MG63 (cell line): ENCODE measurements around the gene MAMSTR. TPM values are rescaled to one million over a fixed set of nuclear protein-coding genes. Genes with fewer than 3 reads are reported as not detected.
"Not testable (repeated sequence)": the region's sequence is repeated elsewhere in the genome, so short reads cannot be mapped to it uniquely, and the experiment has no call there.

Experiments used
- DNase-seq: peaks from one replicate; pipeline ENCODE4 v3.0.0-alpha.2; 2020
- H3K27me3 ChIP-seq: fragments of 250-450 bp; sonication (Bioruptor Pico); 2 replicates; pipeline ENCODE4 v1.5.1; 2020; ENCODE audit warnings: mild to moderate bottlenecking, moderate library complexity
- H3K36me3 ChIP-seq: fragments of 250-450 bp; sonication (Bioruptor Pico); 2 replicates; pipeline ENCODE4 v1.5.1; 2020; ENCODE audit warnings: mild to moderate bottlenecking, moderate library complexity
- H3K4me3 ChIP-seq: fragments of 250-450 bp; sonication (Bioruptor Pico); 2 replicates; pipeline ENCODE4 v1.5.1; 2020; ENCODE audit warnings: mild to moderate bottlenecking, moderate library complexity
- H3K9me3 ChIP-seq: fragments of 250-450 bp; sonication (Bioruptor Pico); 2 replicates; pipeline ENCODE4 v1.5.1; 2020; ENCODE audit warnings: mild to moderate bottlenecking, moderate library complexity
- total RNA-seq: library from RNA; depleted of rRNA; stranded (reverse); fragments of >200 nt; shearing (Covaris generic); gene quantifications from 2 replicates; pipeline ENCODE4 v1.2.3, GENCODE V29; 2014; ENCODE audit warnings: low replicate concordance

MAMSTR gene
- total RNA-seq, 1 experiment from 2014 or later = 0.79 TPM

- H3K4me3 ChIP-seq = no peak overlapping the region
- no peaks in the 10 kb centered on the region for H3K36me3 ChIP-seq
- no peak for DNase-seq
- no peaks in the 10 kb centered on the region for H3K9me3 ChIP-seq
- no peaks in the 10 kb centered on the region for H3K27me3 ChIP-seq
Observed at GRCh38 chr19:48680436-48681126, 38.9 kb downstream of the MAMSTR start.

DNA sequence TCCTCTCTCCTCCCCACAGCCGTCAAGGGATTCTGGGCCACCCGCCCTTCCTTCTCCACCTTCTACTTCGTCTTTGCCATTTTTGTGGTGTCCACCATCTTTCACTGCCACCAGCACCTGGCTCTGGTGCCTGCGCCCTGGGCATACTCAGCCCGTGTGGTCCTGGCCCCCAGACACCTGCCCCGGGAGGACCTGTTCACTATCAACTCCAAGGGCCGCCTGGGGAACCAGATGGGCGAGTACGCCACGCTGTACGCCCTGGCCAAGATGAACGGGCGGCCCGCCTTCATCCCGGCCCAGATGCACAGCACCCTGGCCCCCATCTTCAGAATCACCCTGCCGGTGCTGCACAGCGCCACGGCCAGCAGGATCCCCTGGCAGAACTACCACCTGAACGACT, 39.5 kb downstream of the MAMSTR start:
- not testable (repeated sequence) for H3K27me3 ChIP-seq, DNase-seq, H3K4me3 ChIP-seq, H3K36me3 ChIP-seq, H3K9me3 ChIP-seq

DNA sequence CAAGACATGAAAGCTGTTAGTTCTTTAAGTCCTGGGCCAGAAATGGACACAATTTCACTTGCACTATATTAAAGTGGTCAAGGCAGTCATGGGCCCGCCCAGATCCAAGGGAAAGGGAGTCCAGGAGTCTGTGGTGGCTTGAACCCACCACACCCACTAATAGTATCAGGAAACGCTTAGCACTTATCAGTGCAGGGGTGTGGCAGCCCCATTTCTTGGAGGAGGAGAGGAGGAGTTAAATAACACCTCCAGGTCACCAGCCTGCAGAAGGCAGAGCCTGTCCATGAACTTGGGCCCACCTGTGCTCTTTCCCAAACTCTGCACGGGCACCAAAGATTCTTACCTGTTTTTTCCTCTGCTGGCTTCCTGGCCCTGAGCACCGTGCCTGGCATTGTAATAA, 41.3 kb downstream of the MAMSTR start:
- no peak overlapping the region for H3K4me3 ChIP-seq
- H3K9me3 ChIP-seq = no peaks in the 10 kb centered on the region
- no peaks in the 10 kb centered on the region for H3K27me3 ChIP-seq
- no peaks in the 10 kb centered on the region for H3K36me3 ChIP-seq
- no peak for DNase-seq

DNA sequence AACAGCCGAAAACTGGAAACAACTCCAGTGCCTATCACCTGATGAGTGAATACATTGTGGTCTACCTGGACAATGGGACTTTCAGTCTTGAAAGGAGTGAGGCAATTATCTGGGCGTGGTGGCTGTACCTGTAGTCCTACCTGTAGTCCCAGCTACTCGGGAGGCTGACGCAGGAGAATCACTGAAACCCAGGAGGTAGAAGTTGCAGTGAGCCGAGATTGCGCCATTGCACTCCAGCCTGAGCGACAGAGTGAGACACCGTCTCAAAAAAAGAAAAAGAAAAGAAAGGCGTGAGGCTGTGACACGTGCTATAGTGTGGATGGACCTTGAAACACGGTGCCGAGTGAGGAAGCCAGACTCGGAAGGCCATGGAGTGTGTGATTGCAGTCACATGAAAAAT, 42.6 kb downstream of the MAMSTR start:
- H3K36me3 ChIP-seq = no peaks in the 10 kb centered on the region
- no peak overlapping the region for H3K4me3 ChIP-seq
- DNase-seq = no peak
- H3K9me3 ChIP-seq = no peaks in the 10 kb centered on the region
- no peaks in the 10 kb centered on the region for H3K27me3 ChIP-seq

- Histone ChIP-seq H3K4me3 (no peak overlapping the region), H3K27me3 (no peaks in the 10 kb centered on the region), H3K36me3 (no peaks in the 10 kb centered on the region), H3K9me3 (no peaks in the 10 kb centered on the region)
- DNase-seq = no peak
Observed at GRCh38 chr19:48676487-48676886, 43.0 kb downstream of the MAMSTR start.

DNA sequence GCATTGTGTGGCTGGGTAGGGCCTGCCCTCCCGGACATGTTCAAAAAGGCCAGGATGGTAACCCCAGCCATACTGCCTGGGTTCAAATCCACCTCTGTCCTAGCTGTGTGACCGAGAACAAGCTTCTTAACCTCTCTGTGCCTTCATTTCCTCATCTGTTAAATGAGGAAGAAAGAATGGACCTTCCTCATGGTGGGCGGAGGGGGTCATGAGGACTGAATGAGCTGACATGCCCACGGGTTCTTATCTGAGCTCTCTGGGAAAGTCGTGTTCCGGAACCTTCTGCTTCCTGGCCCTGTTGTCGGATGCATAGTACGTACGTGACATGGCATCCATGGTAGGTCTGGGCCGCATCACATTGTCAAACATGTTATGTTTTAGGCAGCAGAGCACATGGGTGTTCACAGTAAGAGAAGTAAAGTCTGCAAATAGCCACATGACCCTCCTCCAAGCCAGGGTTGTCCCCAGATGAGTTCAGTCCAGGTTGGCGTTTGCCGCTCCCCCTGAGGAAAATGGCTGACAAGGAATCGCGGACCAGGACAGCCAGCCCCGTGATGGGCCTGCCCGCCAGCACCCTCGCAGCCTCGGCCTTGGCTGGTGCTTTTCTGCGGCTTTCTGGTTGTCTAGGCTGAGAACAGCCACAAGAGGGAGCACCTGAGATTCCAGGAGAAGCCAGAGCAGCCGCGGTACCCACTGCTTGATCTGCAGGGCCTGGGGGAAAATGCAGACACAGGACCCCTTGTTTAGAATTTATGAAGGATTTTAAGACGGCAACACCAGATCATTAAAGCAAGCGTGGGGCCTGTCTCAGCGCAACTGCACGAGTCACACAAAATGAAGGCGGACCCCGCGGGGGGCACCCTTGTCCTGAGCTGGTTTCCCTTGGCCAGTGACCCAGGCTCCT, 44.4 kb downstream of the MAMSTR start:
- Histone ChIP-seq H3K4me3 (no peak overlapping the region), H3K9me3 (no peaks in the 10 kb centered on the region), H3K36me3 (no peaks in the 10 kb centered on the region), H3K27me3 (no peaks in the 10 kb centered on the region)
- DNase-seq = peak; percentile 80

GRCh38 chr19:48674216-48674809, 45.2 kb downstream of the MAMSTR start:
- Histone ChIP-seq H3K4me3 (no peak overlapping the region), H3K36me3 (no peaks in the 10 kb centered on the region), H3K9me3 (no peaks in the 10 kb centered on the region), H3K27me3 (no peaks in the 10 kb centered on the region)
- no peak for DNase-seq

DNA sequence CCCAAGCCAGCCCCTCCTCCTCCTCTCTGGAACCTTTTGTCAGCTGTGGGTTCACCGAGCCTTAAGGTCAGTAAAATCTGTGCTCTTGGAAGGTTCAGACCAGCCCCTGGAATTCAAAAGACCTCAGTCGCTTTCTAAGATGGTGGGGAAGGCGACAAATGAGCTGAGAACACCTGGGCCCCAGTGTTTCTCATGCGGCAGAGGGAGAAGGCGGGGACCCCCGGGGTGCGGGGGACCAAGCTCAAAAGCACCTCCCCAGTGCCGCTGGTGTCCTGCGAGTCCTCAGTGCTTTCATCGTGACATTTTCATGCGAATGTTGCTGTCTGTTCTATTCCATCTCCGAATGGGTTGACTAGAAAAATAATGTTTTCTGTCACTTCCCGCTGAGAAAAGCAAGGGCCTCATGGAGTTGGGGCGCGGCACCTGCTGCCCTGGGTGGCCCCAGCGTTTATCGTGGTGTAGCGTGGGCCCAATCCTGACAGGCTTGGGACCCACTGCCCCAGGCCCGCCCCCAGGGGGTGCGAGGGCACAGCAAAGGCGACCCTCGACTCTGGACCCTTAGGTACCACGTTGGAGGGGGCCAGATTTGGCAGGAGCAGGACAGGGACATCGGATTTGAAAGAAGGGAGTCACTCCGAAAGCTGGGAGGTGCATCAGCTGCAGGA, 46.0 kb downstream of the MAMSTR start:
- H3K27me3 ChIP-seq = no peaks in the 10 kb centered on the region
- H3K9me3 ChIP-seq = no peaks in the 10 kb centered on the region
- DNase-seq = no peak
- no peak overlapping the region for H3K4me3 ChIP-seq
- H3K36me3 ChIP-seq = no peaks in the 10 kb centered on the region

DNA sequence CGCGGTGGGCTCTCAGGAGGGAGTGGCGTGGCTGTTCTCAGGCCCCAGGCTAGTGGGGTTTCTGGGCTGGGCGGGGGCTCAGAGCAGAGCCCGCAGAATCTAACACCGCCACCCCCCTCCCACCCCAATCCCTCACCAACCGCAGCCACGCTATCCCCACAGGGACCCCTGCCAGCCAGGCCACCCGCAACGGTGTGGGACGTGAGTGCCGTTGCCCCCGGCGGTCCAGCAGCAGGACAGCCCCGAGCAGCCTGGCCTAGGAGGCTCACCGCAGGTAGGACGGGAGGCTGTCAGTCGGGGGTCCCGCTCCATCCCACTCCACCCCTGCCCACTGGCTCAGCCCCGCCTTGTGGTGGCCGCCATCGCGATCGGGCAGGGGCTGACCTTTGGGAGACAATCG, 46.5 kb downstream of the MAMSTR start, which contains the start of gene NTN5:
TSS of gene NTN5 (minus strand) at position 24 of the 400 bp plus-strand sequence. CDS start 2,031 bp downstream, outside the sequence.
- H3K9me3 ChIP-seq = no peaks in the 10 kb centered on the region
- no peaks in the 10 kb centered on the region for H3K27me3 ChIP-seq
- H3K36me3 ChIP-seq = no peaks in the 10 kb centered on the region
- no peak for DNase-seq
- no peak within 1 kb of the TSS for H3K4me3 ChIP-seq

DNA sequence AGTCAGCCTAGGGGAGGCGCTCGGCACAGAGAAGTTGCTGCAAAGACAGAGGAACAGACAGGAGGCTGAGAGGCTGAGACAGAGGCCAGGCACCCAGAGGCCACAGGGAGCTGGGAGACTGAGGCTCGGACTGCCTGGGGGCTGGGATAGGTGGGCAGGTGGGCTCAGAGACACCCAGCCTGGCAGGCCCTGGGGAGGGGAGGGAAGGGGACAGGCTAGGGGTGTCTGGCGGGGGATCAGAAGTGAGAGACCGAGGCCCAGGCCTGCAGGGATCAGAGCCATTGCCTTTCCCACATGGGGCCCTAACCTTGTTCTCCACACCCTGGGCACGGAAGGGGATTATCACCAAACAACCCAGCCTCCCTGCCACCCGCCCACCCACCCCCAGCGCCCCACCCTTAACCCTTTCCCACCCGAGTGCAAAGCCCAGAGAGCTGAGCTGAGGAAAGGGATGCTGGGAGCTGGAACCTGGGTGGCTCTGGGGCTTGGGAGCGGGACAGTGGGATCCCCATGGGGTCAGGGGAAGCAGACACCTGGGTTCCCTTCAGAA, 48.0 kb downstream of the MAMSTR start:
- no peaks in the 10 kb centered on the region for H3K9me3 ChIP-seq
- no peak for DNase-seq
- H3K4me3 ChIP-seq = no peak overlapping the region
- no peaks in the 10 kb centered on the region for H3K27me3 ChIP-seq
- no peaks in the 10 kb centered on the region for H3K36me3 ChIP-seq

- H3K9me3 ChIP-seq = no peaks in the 10 kb centered on the region
- H3K27me3 ChIP-seq = no peaks in the 10 kb centered on the region
- H3K36me3 ChIP-seq = no peaks in the 10 kb centered on the region
- DNase-seq = no peak
- H3K4me3 ChIP-seq = no peak overlapping the region
Observed at GRCh38 chr19:48670699-48671445, 48.7 kb downstream of the MAMSTR start.

GRCh38 chr19:48669903-48670668, 49.4 kb downstream of the MAMSTR start:
- Histone ChIP-seq H3K27me3 (no peaks in the 10 kb centered on the region), H3K9me3 (no peaks in the 10 kb centered on the region)
- DNase-seq = no peak

DNA sequence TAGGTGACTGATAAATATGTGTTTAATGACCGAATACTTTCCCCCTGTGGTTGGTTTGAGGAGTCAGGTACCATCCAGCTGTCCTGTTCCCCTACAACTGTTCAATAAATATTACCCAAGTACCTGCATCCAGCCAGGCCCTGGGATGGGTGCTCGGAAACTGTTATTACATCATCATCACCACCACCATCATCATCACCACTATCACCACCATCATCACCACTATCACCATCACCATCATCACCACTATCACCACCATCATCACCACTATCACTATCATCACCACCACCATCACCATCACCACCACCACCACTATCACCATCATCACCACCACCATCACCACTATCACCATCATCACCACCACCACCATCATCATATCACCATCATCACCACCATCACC, 50.8 kb downstream of the MAMSTR start:
- Histone ChIP-seq H3K36me3 (no peaks in the 10 kb centered on the region), H3K9me3 (no peaks in the 10 kb centered on the region), H3K27me3 (no peaks in the 10 kb centered on the region), H3K4me3 (no peak overlapping the region)
- no peak for DNase-seq

More at GRCh38 chr19:48669903-48670668, 49.4 kb downstream of the MAMSTR start:
- Histone ChIP-seq H3K4me3 (no peak overlapping the region), H3K36me3 (no peaks in the 10 kb centered on the region)

DNA sequence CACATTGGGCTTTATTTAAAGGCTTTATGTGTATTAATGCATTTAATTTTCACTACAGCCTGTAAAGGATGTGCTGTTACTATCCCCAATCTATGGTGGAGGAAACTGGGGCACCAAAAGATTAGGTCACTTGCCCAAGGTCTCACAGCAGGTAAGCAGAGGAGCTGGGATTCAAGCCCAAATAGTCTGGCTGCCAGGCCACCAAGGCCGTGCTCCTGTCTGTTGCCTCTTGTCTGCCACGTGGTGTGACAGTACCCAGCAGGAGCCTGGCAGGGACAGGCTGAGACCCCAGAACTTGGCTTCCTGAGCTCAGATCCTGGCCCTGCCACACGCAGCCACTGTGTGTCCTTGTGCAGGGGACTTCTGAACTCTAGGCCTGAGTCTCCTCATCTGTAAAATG, 51.2 kb downstream of the MAMSTR start:
- Histone ChIP-seq H3K27me3 (no peaks in the 10 kb centered on the region), H3K4me3 (no peak overlapping the region), H3K9me3 (no peaks in the 10 kb centered on the region), H3K36me3 (no peaks in the 10 kb centered on the region)
- no peak for DNase-seq

DNA sequence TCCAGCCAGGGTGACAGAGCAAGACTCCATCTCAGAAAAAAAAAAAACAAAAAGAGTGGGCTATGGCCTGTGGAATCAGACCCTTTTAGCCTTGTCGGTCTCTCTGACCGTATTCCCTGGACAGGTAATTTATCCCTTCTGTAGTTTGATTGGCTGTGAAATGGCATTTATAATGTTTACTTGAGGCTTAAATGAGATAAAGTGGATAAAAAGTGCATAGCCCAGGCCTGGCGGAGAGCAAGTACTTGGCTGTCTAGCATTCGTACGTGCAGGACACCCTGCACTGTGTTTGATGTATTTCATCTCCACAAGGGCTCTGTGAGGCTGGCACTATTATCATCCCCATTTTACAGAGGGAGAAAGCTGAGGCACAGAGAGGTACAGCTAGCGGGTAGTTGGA, 53.7 kb downstream of the MAMSTR start:
- H3K4me3 ChIP-seq = no peak overlapping the region
- H3K27me3 ChIP-seq = no peaks in the 10 kb centered on the region
- H3K36me3 ChIP-seq = no peaks in the 10 kb centered on the region
- H3K9me3 ChIP-seq = no peaks in the 10 kb centered on the region
- DNase-seq = no peak
